HepG2 (cell line): Measurements from ENCODE around the gene PTGR3. TPM values are rescaled to one million over a fixed set of nuclear protein-coding genes. Genes with fewer than 3 reads are reported as not detected.

Experiments used
- BRF2 ChIP-seq: sonication (generic); formaldehyde crosslinking; IDR thresholded peaks from 2 replicates; pipeline ENCODE4 v1.8.1; 2022; ENCODE audit warnings: mild to moderate bottlenecking, missing genetic modification reagents
- HNF1A ChIP-seq, 2 experiments: sonication (generic) in 1 of 2; formaldehyde crosslinking in 1 of 2; IDR thresholded peaks; 2 replicates each; pipeline versions ENCODE4 v1.4.0 to v1.6.1; 2016 to 2020; ENCODE audit warnings: borderline replicate concordance in 1 of 2, low read depth in 1 of 2, mild to moderate bottlenecking in 1 of 2, missing genetic modification reagents in 1 of 2
- HNRNPH1 ChIP-seq: fragments of 200-400 bp; formaldehyde crosslinking; optimal IDR thresholded peaks from 2 replicates; pipeline ENCODE3; 2017; ENCODE audit warnings: mild to moderate bottlenecking, low read depth, low read length
- KLF16 ChIP-seq, 2 experiments: sonication (generic) in 1 of 2; formaldehyde crosslinking in 1 of 2; IDR thresholded peaks; 2 replicates each; pipeline versions ENCODE4 v1.6.1 to v1.8.0; 2016 to 2023; ENCODE audit warnings: missing genetic modification reagents in 2 of 2, missing compliant biosample characterization in 1 of 2
- TFAP4 ChIP-seq: sonication (generic); IDR thresholded peaks from 2 replicates; pipeline ENCODE4 v1.6.1; 2016; ENCODE audit warnings: low read depth, borderline replicate concordance
- UBTF ChIP-seq: sonication (generic); formaldehyde crosslinking; IDR thresholded peaks from 2 replicates; pipeline ENCODE4 v1.4.0; 2020; ENCODE audit warnings: mild to moderate bottlenecking, missing genetic modification reagents
- WIZ ChIP-seq: sonication (generic); formaldehyde crosslinking; IDR thresholded peaks from 2 replicates; pipeline ENCODE4 v1.5.1; 2020; ENCODE audit warnings: mild to moderate bottlenecking, missing genetic modification reagents
- YY1 ChIP-seq: IDR thresholded peaks from 2 replicates; pipeline ENCODE4 v1.6.1; 2011; ENCODE audit warnings: low read length, low read depth, moderate library complexity, mild to moderate bottlenecking; ENCODE audit not compliant: insufficient read depth, insufficient replicate concordance
- ZNF12 ChIP-seq: sonication (generic); formaldehyde crosslinking; IDR thresholded peaks from 2 replicates; pipeline ENCODE4 v1.5.0; 2020; ENCODE audit warnings: missing genetic modification reagents
- ZNF382 ChIP-seq: sonication (generic); formaldehyde crosslinking; IDR thresholded peaks from 2 replicates; pipeline ENCODE4 v1.5.0; 2020; ENCODE audit warnings: missing genetic modification reagents, mild to moderate bottlenecking, borderline replicate concordance
- ZSCAN20 ChIP-seq: sonication (generic); formaldehyde crosslinking; IDR thresholded peaks from 2 replicates; pipeline ENCODE4 v1.4.0; 2020; ENCODE audit warnings: missing genetic modification reagents, mild to moderate bottlenecking, borderline replicate concordance
- polyA plus RNA-seq, 8 experiments: library from polyadenylated mRNA; depleted of rRNA in 3 of 8; stranded (reverse) in 7 of 8; unstranded in 1 of 8; fragments of >200 nt; fragmentation: Illumina TruSeq in 4 of 8; extraction: Trizol in 4 of 8; gene quantifications; 2 replicates each; pipeline versions ENCODE4 v1.2.1 to v1.2.3, GENCODE V29; 2011 to 2016; ENCODE audit warnings: low read depth in 4 of 8, missing spikeins in 1 of 8, mixed read lengths in 1 of 8; ENCODE audit not compliant: insufficient read depth in 1 of 8
- total RNA-seq, 5 experiments: library from RNA; depleted of rRNA; stranded (reverse); fragments of >200 nt; fragmentation: Illumina TruSeq; extraction: Trizol; gene quantifications; 2 replicates each; pipeline ENCODE4 v1.2.3, GENCODE V29; 2016; ENCODE audit warnings: low read depth in 1 of 5
- TF ChIP-seq, protein P1 (sequence below): sonication (generic); formaldehyde crosslinking; IDR thresholded peaks from 2 replicates; pipeline ENCODE4 v1.4.0; 2020; ENCODE audit warnings: missing genetic modification reagents
- TF ChIP-seq, protein P2 (sequence below): IDR thresholded peaks from 2 replicates; pipeline ENCODE4 v1.6.1; 2016; ENCODE audit warnings: mild to moderate bottlenecking, missing biosample characterization, missing genetic modification reagents
- TF ChIP-seq, protein P3 (sequence below): sonication (generic); formaldehyde crosslinking; IDR thresholded peaks from 2 replicates; pipeline ENCODE4 v1.8.0; 2022; ENCODE audit warnings: missing genetic modification reagents, mild to moderate bottlenecking, borderline replicate concordance

PTGR3 gene
- total and polyA plus RNA-seq, 2 of the 13 experiments (the other 11 are each of a cell fraction or from before 2014, with no cell fraction given): 11.5 to 25.3 TPM

- peak; percentile 82 for TF ChIP-seq UBTF (CRISPR knock-in tag)
- TF ChIP-seq ZNF382 (CRISPR knock-in tag): no peak
- no peak for TF ChIP-seq HNF1A (IDR thresholded peaks at IDR 0.05; ENCODE audit: low read depth)
- no peak for TF ChIP-seq HNF1A (CRISPR knock-in tag; IDR thresholded peaks at IDR 0.05; ENCODE audit: borderline replicate concordance)
- no peak for TF ChIP-seq HNRNPH1
- no peak for TF ChIP-seq ZSCAN20
- no peak for TF ChIP-seq ZNF12
- TF ChIP-seq, protein P1, sequence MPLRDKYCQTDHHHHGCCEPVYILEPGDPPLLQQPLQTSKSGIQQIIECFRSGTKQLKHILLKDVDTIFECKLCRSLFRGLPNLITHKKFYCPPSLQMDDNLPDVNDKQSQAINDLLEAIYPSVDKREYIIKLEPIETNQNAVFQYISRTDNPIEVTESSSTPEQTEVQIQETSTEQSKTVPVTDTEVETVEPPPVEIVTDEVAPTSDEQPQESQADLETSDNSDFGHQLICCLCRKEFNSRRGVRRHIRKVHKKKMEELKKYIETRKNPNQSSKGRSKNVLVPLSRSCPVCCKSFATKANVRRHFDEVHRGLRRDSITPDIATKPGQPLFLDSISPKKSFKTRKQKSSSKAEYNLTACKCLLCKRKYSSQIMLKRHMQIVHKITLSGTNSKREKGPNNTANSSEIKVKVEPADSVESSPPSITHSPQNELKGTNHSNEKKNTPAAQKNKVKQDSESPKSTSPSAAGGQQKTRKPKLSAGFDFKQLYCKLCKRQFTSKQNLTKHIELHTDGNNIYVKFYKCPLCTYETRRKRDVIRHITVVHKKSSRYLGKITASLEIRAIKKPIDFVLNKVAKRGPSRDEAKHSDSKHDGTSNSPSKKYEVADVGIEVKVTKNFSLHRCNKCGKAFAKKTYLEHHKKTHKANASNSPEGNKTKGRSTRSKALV (CRISPR knock-in tag): 0 out of 2 replicates have a peak, but pooled peaks have one; percentile 37
- TF ChIP-seq, protein P2, sequence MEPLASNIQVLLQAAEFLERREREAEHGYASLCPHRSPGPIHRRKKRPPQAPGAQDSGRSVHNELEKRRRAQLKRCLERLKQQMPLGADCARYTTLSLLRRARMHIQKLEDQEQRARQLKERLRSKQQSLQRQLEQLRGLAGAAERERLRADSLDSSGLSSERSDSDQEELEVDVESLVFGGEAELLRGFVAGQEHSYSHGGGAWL (CRISPR knock-in tag): 0 out of 2 replicates have a peak, but pooled peaks have one; percentile 34
- no peak for TF ChIP-seq BRF2 (CRISPR knock-in tag)
- TF ChIP-seq YY1: peak; percentile 22
- no peak for TF ChIP-seq WIZ (CRISPR knock-in tag)
- TF ChIP-seq KLF16 (CRISPR knock-in tag; IDR thresholded peaks at IDR 0.05): peak in 1 of 2 experiments; percentile 24; a peak in 1 of 4 replicates
- TF ChIP-seq TFAP4: no peak
- TF ChIP-seq, protein P3, sequence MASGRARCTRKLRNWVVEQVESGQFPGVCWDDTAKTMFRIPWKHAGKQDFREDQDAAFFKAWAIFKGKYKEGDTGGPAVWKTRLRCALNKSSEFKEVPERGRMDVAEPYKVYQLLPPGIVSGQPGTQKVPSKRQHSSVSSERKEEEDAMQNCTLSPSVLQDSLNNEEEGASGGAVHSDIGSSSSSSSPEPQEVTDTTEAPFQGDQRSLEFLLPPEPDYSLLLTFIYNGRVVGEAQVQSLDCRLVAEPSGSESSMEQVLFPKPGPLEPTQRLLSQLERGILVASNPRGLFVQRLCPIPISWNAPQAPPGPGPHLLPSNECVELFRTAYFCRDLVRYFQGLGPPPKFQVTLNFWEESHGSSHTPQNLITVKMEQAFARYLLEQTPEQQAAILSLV (CRISPR knock-in tag): 0 out of 2 replicates have a peak, but pooled peaks have one; percentile 46
These were observed 3.2 kb upstream of the PTGR3 start (continued) for GRCh38 chr18:75211953-75212750.
